ENCODE data around the gene HID1. TPM values are rescaled to one million over a fixed set of nuclear protein-coding genes. Genes with fewer than 3 reads are reported as not detected.
"Not testable (repeated sequence)": the region's sequence is repeated elsewhere in the genome, so short reads cannot be mapped to it uniquely, and the experiment has no call there.

Gene HID1
- total RNA-seq, 1 experiment from 2014 or later = 43.8 TPM

DNA sequence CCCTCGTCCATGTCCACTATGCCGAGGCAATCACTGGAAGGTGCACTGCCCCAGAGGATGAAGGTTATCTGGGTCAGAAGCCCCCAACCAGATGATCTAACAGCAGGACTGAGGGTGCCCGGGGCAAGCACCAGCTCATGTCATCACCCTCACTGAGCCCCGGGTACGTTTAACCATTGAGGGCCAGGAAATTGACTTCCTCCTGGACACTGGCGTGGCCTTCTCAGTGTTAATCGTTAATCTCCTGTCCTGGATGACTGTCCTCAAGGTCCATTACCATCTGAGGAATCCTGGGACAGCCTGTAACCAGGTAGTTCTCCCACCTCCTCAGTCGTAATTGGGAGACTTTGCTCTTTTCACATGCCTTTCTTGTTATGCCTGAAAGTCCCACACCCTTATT lies 61.1 kb downstream of the HID1 start:
- H3K27me3 ChIP-seq (ENCODE audit: insufficient read depth, low read length); H3K36me3 ChIP-seq (ENCODE audit: control insufficient read depth in 1 of 2, insufficient read depth in 2 of 2, low read length in 2 of 2); RAD21 ChIA-PET (ENCODE audit: low non-redundant PET in 1 of 2, low total read pairs in 2 of 2, uncharacterized antibody in 2 of 2, unreplicated experiment in 2 of 2); H3K4me3 ChIP-seq (replicated peaks in 1 of 2; ENCODE audit: low read depth in 1 of 2, low read length in 2 of 2); CTCF ChIA-PET; H2AFZ ChIP-seq (ENCODE audit: low read depth, low read length, poor library complexity, severe bottlenecking); H3K9me3 ChIP-seq (ENCODE audit: control insufficient read depth in 1 of 2, insufficient read depth in 1 of 2, low read depth in 1 of 2, low read length in 2 of 2); BruUV-seq (replicated peaks); H3K4me1 ChIP-seq (ENCODE audit: control insufficient read depth in 1 of 2, insufficient read depth in 2 of 2, low read length in 2 of 2); H4K20me1 ChIP-seq (ENCODE audit: insufficient read depth); POLR2A ChIA-PET; H3K4me2 ChIP-seq (ENCODE audit: low read length); DNase-seq (ENCODE audit: low read depth, low spot score); ATAC-seq; H3K9ac ChIP-seq (ENCODE audit: low read length); H3K79me2 ChIP-seq (ENCODE audit: insufficient read depth, low read length); H3K27ac ChIP-seq (ENCODE audit: low read depth, low read length); intact Hi-C loops (cut with micrococcal nuclease); H3K9me2 ChIP-seq (ENCODE audit: insufficient read depth): not testable (repeated sequence)

DNA sequence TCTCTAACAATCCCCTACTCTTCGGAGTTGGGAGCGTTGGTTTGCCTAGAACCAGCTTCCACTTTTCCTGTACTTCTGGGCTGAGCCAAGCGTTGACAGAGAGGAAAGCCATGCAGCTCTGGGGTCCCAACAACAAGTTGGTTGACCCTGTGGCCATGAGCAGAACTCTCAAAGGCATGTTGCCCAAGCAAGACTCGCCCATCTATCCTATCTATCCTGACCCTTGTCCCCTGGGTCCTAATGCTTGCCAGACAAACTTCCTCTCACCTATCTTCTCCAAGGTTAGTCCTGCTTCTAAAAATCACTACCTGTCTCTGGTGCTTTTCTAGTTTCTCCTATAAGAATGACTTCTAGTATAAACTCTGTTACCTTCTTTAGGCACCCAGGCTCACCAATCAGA lies 63.5 kb downstream of the HID1 start:
- H3K4me3 ChIP-seq (replicated peaks in 1 of 2; ENCODE audit: low read depth in 1 of 2, low read length in 2 of 2); H3K27ac ChIP-seq (ENCODE audit: low read depth, low read length); H4K20me1 ChIP-seq (ENCODE audit: insufficient read depth); RAD21 ChIA-PET (ENCODE audit: low non-redundant PET in 1 of 2, low total read pairs in 2 of 2, uncharacterized antibody in 2 of 2, unreplicated experiment in 2 of 2); intact Hi-C loops (cut with micrococcal nuclease); H3K9me3 ChIP-seq (ENCODE audit: control insufficient read depth in 1 of 2, insufficient read depth in 1 of 2, low read depth in 1 of 2, low read length in 2 of 2); DNase-seq (ENCODE audit: low read depth, low spot score); H3K9ac ChIP-seq (ENCODE audit: low read length); H3K27me3 ChIP-seq (ENCODE audit: insufficient read depth, low read length); CTCF ChIA-PET; POLR2A ChIA-PET; H3K4me2 ChIP-seq (ENCODE audit: low read length); H3K9me2 ChIP-seq (ENCODE audit: insufficient read depth); H3K79me2 ChIP-seq (ENCODE audit: insufficient read depth, low read length); H3K36me3 ChIP-seq (ENCODE audit: control insufficient read depth in 1 of 2, insufficient read depth in 2 of 2, low read length in 2 of 2); BruUV-seq (replicated peaks); H2AFZ ChIP-seq (ENCODE audit: low read depth, low read length, poor library complexity, severe bottlenecking); ATAC-seq: not testable (repeated sequence)
- peaks cover 0 to 16% of the 10 kb centered on the region in 2 experiments; a peak in 2 of 4 replicates for H3K4me1 ChIP-seq (ENCODE audit: control insufficient read depth in 1 of 2, insufficient read depth in 2 of 2, low read length in 2 of 2)

GRCh38 chr17:74907012-74907411 lies 65.5 kb downstream of the HID1 start:
- CTCF ChIA-PET = no interaction called here

More at GRCh38 chr17:74907012-74907411, 65.5 kb downstream of the HID1 start:
- H3K4me1 ChIP-seq (ENCODE audit: control insufficient read depth in 1 of 2, insufficient read depth in 2 of 2, low read length in 2 of 2) = peaks cover 3 to 30% of the 10 kb centered on the region in 2 experiments
- RAD21 ChIA-PET (ENCODE audit: low non-redundant PET in 1 of 2, low total read pairs in 2 of 2, uncharacterized antibody in 2 of 2, unreplicated experiment in 2 of 2) = no interaction called here
- no peaks in the 10 kb centered on the region for H3K9me3 ChIP-seq (ENCODE audit: control insufficient read depth in 1 of 2, insufficient read depth in 1 of 2, low read depth in 1 of 2, low read length in 2 of 2)
- no peaks in the 10 kb centered on the region for H3K27me3 ChIP-seq (ENCODE audit: insufficient read depth, low read length)
- BruUV-seq (replicated peaks) = no TSS peak
- no peak overlapping the region for H2AFZ ChIP-seq (ENCODE audit: low read depth, low read length, poor library complexity, severe bottlenecking)
- H3K27ac ChIP-seq (ENCODE audit: low read depth, low read length) = peak overlapping the region; percentile 29; the same call in 1 of the 2 replicates
- POLR2A ChIA-PET = interaction anchor here (2.0 kb wide), 1 partner anchor 34 kb away, joined by 15 read pairs; the partner anchor contains the start of gene FDXR
- ATAC-seq (no peak), DNase-seq (ENCODE audit: low read depth, low spot score) (no peak)
- H4K20me1 ChIP-seq (ENCODE audit: insufficient read depth) = no peaks in the 10 kb centered on the region
- H3K4me2 ChIP-seq (ENCODE audit: low read length) = no peak overlapping the region
- intact Hi-C loops (cut with micrococcal nuclease) = no loop called here
- H3K9ac ChIP-seq (ENCODE audit: low read length) = no peak overlapping the region
- H3K79me2 ChIP-seq (ENCODE audit: insufficient read depth, low read length) = no peaks in the 10 kb centered on the region
- TF ChIP-seq YY1 (IDR thresholded peaks at IDR 0.05; ENCODE audit: extremely low read depth, insufficient replicate concordance, low read depth, low read length) (no peak), CTCF (IDR thresholded peaks at IDR 0.05 in 2 of 3, conservative IDR thresholded peaks at IDR 0.05 in 1 of 3; ENCODE audit: borderline replicate concordance in 1 of 3, insufficient read depth in 1 of 3, low read depth in 2 of 3, low read length in 2 of 3) (no peak), SIN3A (IDR thresholded peaks at IDR 0.05; ENCODE audit: low read depth) (no peak), EZH2 (IDR thresholded peaks at IDR 0.05) (no peak), MAX (IDR thresholded peaks at IDR 0.05) (no peak), ELF1 (IDR thresholded peaks at IDR 0.05; ENCODE audit: borderline replicate concordance, low read depth) (no peak), RAD21 (IDR thresholded peaks at IDR 0.05; ENCODE audit: low read depth) (no peak)
- H3K4me3 ChIP-seq (replicated peaks in 1 of 2; ENCODE audit: low read depth in 1 of 2, low read length in 2 of 2) = no peak overlapping the region
- H3K9me2 ChIP-seq (ENCODE audit: insufficient read depth) = no peaks in the 10 kb centered on the region
- H3K36me3 ChIP-seq (ENCODE audit: control insufficient read depth in 1 of 2, insufficient read depth in 2 of 2, low read length in 2 of 2) = no peaks in the 10 kb centered on the region
